ENCODE results near the gene TMED6. TPM values are rescaled to one million over a fixed set of nuclear protein-coding genes. Genes with fewer than 3 reads are reported as not detected.

The TMED6 gene
- total and polyA plus RNA-seq, 4 donors: 0.84 to 1.1 TPM; not detected in 2

- no peaks in the 10 kb centered on the region for H3K4me1 ChIP-seq (ENCODE audit: control insufficient read depth in 1 of 2, insufficient read depth in 2 of 2, low read length in 2 of 2)
- H3K9me3 ChIP-seq (ENCODE audit: control insufficient read depth, low read length): no peaks in the 10 kb centered on the region
- intact Hi-C loops (cut with DNase I): no loop called here
- H3K4me3 ChIP-seq (ENCODE audit: low read length in 2 of 2): no peak overlapping the region
- WGBS, 2 donors: 85 to 87% methylated on average over 30 of the region's 30 CpGs
- DNase-seq: peak in 1 of 2 donors; percentile 56
- ATAC-seq (ENCODE audit: low FRiP score): no peak
- H3K27ac ChIP-seq (ENCODE audit: low read depth in 1 of 2, low read length in 2 of 2): no peak overlapping the region
- H3K36me3 ChIP-seq (ENCODE audit: control insufficient read depth in 1 of 2, insufficient read depth in 2 of 2, low read length in 1 of 2): peaks cover 0 to 19% of the 10 kb centered on the region in 2 donors
- H3K27me3 ChIP-seq (ENCODE audit: control insufficient read depth in 1 of 2, insufficient read depth in 2 of 2, low read length in 1 of 2): no peaks in the 10 kb centered on the region
These were observed 35.9 kb downstream of the TMED6 start for GRCh38 chr16:69315486-69316311.

- H3K27ac ChIP-seq (ENCODE audit: low read depth in 1 of 2, low read length in 2 of 2): no peak overlapping the region
- H3K4me3 ChIP-seq (ENCODE audit: low read length in 2 of 2): no peak overlapping the region
- no peaks in the 10 kb centered on the region for H3K27me3 ChIP-seq (ENCODE audit: control insufficient read depth in 1 of 2, insufficient read depth in 2 of 2, low read length in 1 of 2)
- no peaks in the 10 kb centered on the region for H3K9me3 ChIP-seq (ENCODE audit: control insufficient read depth, low read length)
- DNase-seq (peak in 1 of 2 donors; percentile 44), ATAC-seq (ENCODE audit: low FRiP score) (no peak)
- intact Hi-C loops (cut with DNase I): no loop called here
- H3K36me3 ChIP-seq (ENCODE audit: control insufficient read depth in 1 of 2, insufficient read depth in 2 of 2, low read length in 1 of 2): peaks cover 0 to 10% of the 10 kb centered on the region in 2 donors
- 84 to 86% methylated on average over 11 of the region's 11 CpGs for WGBS, 2 donors
- no peaks in the 10 kb centered on the region for H3K4me1 ChIP-seq (ENCODE audit: control insufficient read depth in 1 of 2, insufficient read depth in 2 of 2, low read length in 2 of 2)
These were observed 37.1 kb downstream of the TMED6 start for GRCh38 chr16:69314534-69314933.

GRCh38 chr16:69313469-69313868 lies 38.1 kb downstream of the TMED6 start:
- Histone ChIP-seq H3K4me3 (ENCODE audit: low read length in 2 of 2) (no peak overlapping the region), H3K27ac (ENCODE audit: low read depth in 1 of 2, low read length in 2 of 2) (no peak overlapping the region), H3K4me1 (ENCODE audit: control insufficient read depth in 1 of 2, insufficient read depth in 2 of 2, low read length in 2 of 2) (no peaks in the 10 kb centered on the region), H3K36me3 (ENCODE audit: control insufficient read depth in 1 of 2, insufficient read depth in 2 of 2, low read length in 1 of 2) (peaks cover 0 to 4% of the 10 kb centered on the region in 2 donors), H3K9me3 (ENCODE audit: control insufficient read depth, low read length) (no peaks in the 10 kb centered on the region), H3K27me3 (ENCODE audit: control insufficient read depth in 1 of 2, insufficient read depth in 2 of 2, low read length in 1 of 2) (no peaks in the 10 kb centered on the region)
- WGBS, 2 donors: 94% methylated on average over 5 of the region's 5 CpGs
- intact Hi-C loops (cut with DNase I): no loop called here
- ATAC-seq (ENCODE audit: low FRiP score): no peak
- no peak for DNase-seq

- Histone ChIP-seq H3K27ac (ENCODE audit: low read depth in 1 of 2, low read length in 2 of 2) (peak overlapping the region in 1 of 2 donors; percentile 74), H3K4me3 (ENCODE audit: low read length in 2 of 2) (peak overlapping the region; percentile 64 to 80), H3K9me3 (ENCODE audit: control insufficient read depth, low read length) (no peaks in the 10 kb centered on the region), H3K4me1 (ENCODE audit: control insufficient read depth in 1 of 2, insufficient read depth in 2 of 2, low read length in 2 of 2) (no peaks in the 10 kb centered on the region), H3K36me3 (ENCODE audit: control insufficient read depth in 1 of 2, insufficient read depth in 2 of 2, low read length in 1 of 2) (peaks cover 0 to 2% of the 10 kb centered on the region in 2 donors), H3K27me3 (ENCODE audit: control insufficient read depth in 1 of 2, insufficient read depth in 2 of 2, low read length in 1 of 2) (no peaks in the 10 kb centered on the region)
- ATAC-seq (ENCODE audit: low FRiP score) (peak; percentile 69), DNase-seq (peak in 1 of 2 donors; percentile 82)
- WGBS, 2 donors: 1 to 2% methylated on average over 52 to 59 of the region's 59 CpGs
- intact Hi-C loops (cut with DNase I): no loop called here
These were observed 39.8 kb downstream of the TMED6 start for GRCh38 chr16:69311533-69312387.

- no peaks in the 10 kb centered on the region for H3K4me1 ChIP-seq (ENCODE audit: control insufficient read depth in 1 of 2, insufficient read depth in 2 of 2, low read length in 2 of 2)
- no peaks in the 10 kb centered on the region for H3K27me3 ChIP-seq (ENCODE audit: control insufficient read depth in 1 of 2, insufficient read depth in 2 of 2, low read length in 1 of 2)
- H3K27ac ChIP-seq (ENCODE audit: low read depth in 1 of 2, low read length in 2 of 2): peak within 1 kb of the TSS in 1 of 2 donors; percentile 74
- H3K36me3 ChIP-seq (ENCODE audit: control insufficient read depth in 1 of 2, insufficient read depth in 2 of 2, low read length in 1 of 2): no peaks in the 10 kb centered on the region
- WGBS, 2 donors: 9 to 10% methylated on average over 60 to 70 of the region's 70 CpGs
- no peaks in the 10 kb centered on the region for H3K9me3 ChIP-seq (ENCODE audit: control insufficient read depth, low read length)
- DNase-seq (peak; percentile 97 to 99), ATAC-seq (ENCODE audit: low FRiP score) (peak; percentile 100)
- H3K4me3 ChIP-seq (ENCODE audit: low read length in 2 of 2): peak within 1 kb of the TSS; percentile 64 to 80
- intact Hi-C loops (cut with DNase I): no loop called here
These were observed 40.7 kb downstream of the TMED6 start, which contains the start of gene VPS4A for GRCh38 chr16:69310653-69311532. Gene VPS4A (plus strand): TSS chr16:69311350. CDS start chr16:69311512, 162 bp downstream.

- no peaks in the 10 kb centered on the region for H3K27me3 ChIP-seq (ENCODE audit: control insufficient read depth in 1 of 2, insufficient read depth in 2 of 2, low read length in 1 of 2)
- DNase-seq: peak in 1 of 2 donors; percentile 58
- no peaks in the 10 kb centered on the region for H3K9me3 ChIP-seq (ENCODE audit: control insufficient read depth, low read length)
- intact Hi-C loops (cut with DNase I): no loop called here
- 66 to 67% methylated on average over 12 of the region's 12 CpGs for WGBS, 2 donors
- no peak overlapping the region for H3K4me3 ChIP-seq (ENCODE audit: low read length in 2 of 2)
- H3K4me1 ChIP-seq (ENCODE audit: control insufficient read depth in 1 of 2, insufficient read depth in 2 of 2, low read length in 2 of 2): no peaks in the 10 kb centered on the region
- no peak for ATAC-seq (ENCODE audit: low FRiP score)
- no peaks in the 10 kb centered on the region for H3K36me3 ChIP-seq (ENCODE audit: control insufficient read depth in 1 of 2, insufficient read depth in 2 of 2, low read length in 1 of 2)
- H3K27ac ChIP-seq (ENCODE audit: low read depth in 1 of 2, low read length in 2 of 2): no peak overlapping the region
These were observed 42.3 kb downstream of the TMED6 start for GRCh38 chr16:69309316-69309715.

GRCh38 chr16:69307856-69308255 lies 43.7 kb downstream of the TMED6 start:
- Histone ChIP-seq H3K9me3 (ENCODE audit: control insufficient read depth, low read length) (no peaks in the 10 kb centered on the region), H3K27me3 (ENCODE audit: control insufficient read depth in 1 of 2, insufficient read depth in 2 of 2, low read length in 1 of 2) (no peaks in the 10 kb centered on the region), H3K4me3 (ENCODE audit: low read length in 2 of 2) (no peak overlapping the region), H3K27ac (ENCODE audit: low read depth in 1 of 2, low read length in 2 of 2) (no peak overlapping the region), H3K36me3 (ENCODE audit: control insufficient read depth in 1 of 2, insufficient read depth in 2 of 2, low read length in 1 of 2) (no peaks in the 10 kb centered on the region), H3K4me1 (ENCODE audit: control insufficient read depth in 1 of 2, insufficient read depth in 2 of 2, low read length in 2 of 2) (no peaks in the 10 kb centered on the region)
- ATAC-seq (ENCODE audit: low FRiP score) (no peak), DNase-seq (no peak)
- 89 to 92% methylated on average over 2 of the region's 2 CpGs for WGBS, 2 donors
- intact Hi-C loops (cut with DNase I): no loop called here

- no peak for DNase-seq
- intact Hi-C loops (cut with DNase I): no loop called here
- 59 to 83% methylated on average over 1 of the region's 1 CpG for WGBS, 2 donors
These were observed 44.5 kb downstream of the TMED6 start for GRCh38 chr16:69307091-69307490.

More at GRCh38 chr16:69307091-69307490, 44.5 kb downstream of the TMED6 start:
- no peaks in the 10 kb centered on the region for H3K4me1 ChIP-seq (ENCODE audit: control insufficient read depth in 1 of 2, insufficient read depth in 2 of 2, low read length in 2 of 2)
- no peak for ATAC-seq (ENCODE audit: low FRiP score)
- H3K9me3 ChIP-seq (ENCODE audit: control insufficient read depth, low read length): no peaks in the 10 kb centered on the region
- no peaks in the 10 kb centered on the region for H3K27me3 ChIP-seq (ENCODE audit: control insufficient read depth in 1 of 2, insufficient read depth in 2 of 2, low read length in 1 of 2)
- H3K27ac ChIP-seq (ENCODE audit: low read depth in 1 of 2, low read length in 2 of 2): no peak overlapping the region
- no peaks in the 10 kb centered on the region for H3K36me3 ChIP-seq (ENCODE audit: control insufficient read depth in 1 of 2, insufficient read depth in 2 of 2, low read length in 1 of 2)
- no peak overlapping the region for H3K4me3 ChIP-seq (ENCODE audit: low read length in 2 of 2)

Measured in aorta (tissue), 5 donors.